Hepatocyte (in vitro differentiated cells): ENCODE data around the gene DCUN1D2.

ENCODE experiments used
- CTCF ChIP-seq: fragments of 200-600 bp; sonication (generic); IDR thresholded peaks from 2 replicates; pipeline ENCODE4 v1.5.1; 2016; ENCODE audit warnings: antibody characterized with exemption, mild to moderate bottlenecking; ENCODE audit not compliant: poor library complexity
- EZH2 ChIP-seq: fragments of 200-600 bp; sonication (generic); IDR thresholded peaks from 2 replicates; pipeline ENCODE4 v1.6.1; 2016; ENCODE audit warnings: antibody characterized with exemption, mild to moderate bottlenecking, borderline replicate concordance
- EZH2phosphoT487 ChIP-seq: fragments of 200-600 bp; sonication (generic); IDR thresholded peaks from one replicate; pipeline ENCODE4 v1.6.1; 2018; ENCODE audit warnings: antibody characterized with exemption, mild to moderate bottlenecking, low read depth, moderate library complexity; ENCODE audit not compliant: unreplicated experiment, severe bottlenecking

- TF ChIP-seq CTCF = no peak
- no peak for TF ChIP-seq EZH2phosphoT487
- TF ChIP-seq EZH2 = no peak
These were observed 79.1 kb downstream of the DCUN1D2 start for GRCh38 chr13:113411216-113412023.
